Fibroblast of villous mesenchyme (primary cell): ENCODE measurements around the gene CTTNBP2. TPM values are rescaled to one million over a fixed set of nuclear protein-coding genes. Genes with fewer than 3 reads are reported as not detected.

Experiments
- DNase-seq: peaks from one replicate; pipeline ENCODE4 v3.0.0-alpha.2; 2010; ENCODE audit warnings: low read depth
- H3K4me3 ChIP-seq: 2 replicates; pipeline ENCODE4 v1.5.1; 2011; ENCODE audit warnings: low read depth, mild to moderate bottlenecking, low read length
- total RNA-seq: library from RNA; depleted of rRNA; stranded (reverse); fragments of >200 nt; gene quantifications from 2 replicates; pipeline ENCODE4 v1.2.3, GENCODE V29; 2012
- TF ChIP-seq, protein P1 (sequence below): IDR thresholded peaks from 2 replicates; pipeline ENCODE4 v1.5.1; 2012; ENCODE audit warnings: low read depth, mild to moderate bottlenecking, low read length; ENCODE audit not compliant: insufficient read depth

CTTNBP2 gene
- total RNA-seq, 1 donor = 1.3 TPM

DNA sequence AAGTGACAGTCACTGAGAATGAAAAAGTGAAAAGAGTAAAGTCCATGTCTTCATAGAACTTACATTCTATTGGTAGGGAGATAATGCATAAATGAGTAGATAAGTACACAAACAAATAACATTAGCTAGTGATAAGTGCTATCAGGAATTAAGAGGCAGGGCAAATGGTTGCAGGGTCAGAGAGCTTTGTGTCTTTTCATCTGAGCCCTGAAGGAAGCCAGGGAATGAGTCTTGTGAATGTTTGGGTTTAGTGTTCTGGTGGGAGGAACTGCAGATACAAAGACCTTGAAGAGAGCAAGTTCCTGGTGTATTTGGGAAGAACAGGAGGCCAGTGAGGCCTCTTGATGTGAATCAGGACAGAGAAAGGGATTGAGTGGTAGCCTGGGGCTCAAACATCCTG is 183.8 kb downstream of the CTTNBP2 start:
- TF ChIP-seq, protein P1, sequence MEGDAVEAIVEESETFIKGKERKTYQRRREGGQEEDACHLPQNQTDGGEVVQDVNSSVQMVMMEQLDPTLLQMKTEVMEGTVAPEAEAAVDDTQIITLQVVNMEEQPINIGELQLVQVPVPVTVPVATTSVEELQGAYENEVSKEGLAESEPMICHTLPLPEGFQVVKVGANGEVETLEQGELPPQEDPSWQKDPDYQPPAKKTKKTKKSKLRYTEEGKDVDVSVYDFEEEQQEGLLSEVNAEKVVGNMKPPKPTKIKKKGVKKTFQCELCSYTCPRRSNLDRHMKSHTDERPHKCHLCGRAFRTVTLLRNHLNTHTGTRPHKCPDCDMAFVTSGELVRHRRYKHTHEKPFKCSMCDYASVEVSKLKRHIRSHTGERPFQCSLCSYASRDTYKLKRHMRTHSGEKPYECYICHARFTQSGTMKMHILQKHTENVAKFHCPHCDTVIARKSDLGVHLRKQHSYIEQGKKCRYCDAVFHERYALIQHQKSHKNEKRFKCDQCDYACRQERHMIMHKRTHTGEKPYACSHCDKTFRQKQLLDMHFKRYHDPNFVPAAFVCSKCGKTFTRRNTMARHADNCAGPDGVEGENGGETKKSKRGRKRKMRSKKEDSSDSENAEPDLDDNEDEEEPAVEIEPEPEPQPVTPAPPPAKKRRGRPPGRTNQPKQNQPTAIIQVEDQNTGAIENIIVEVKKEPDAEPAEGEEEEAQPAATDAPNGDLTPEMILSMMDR = no peak
- DNase-seq = no peak
- no peak overlapping the region for H3K4me3 ChIP-seq

DNA sequence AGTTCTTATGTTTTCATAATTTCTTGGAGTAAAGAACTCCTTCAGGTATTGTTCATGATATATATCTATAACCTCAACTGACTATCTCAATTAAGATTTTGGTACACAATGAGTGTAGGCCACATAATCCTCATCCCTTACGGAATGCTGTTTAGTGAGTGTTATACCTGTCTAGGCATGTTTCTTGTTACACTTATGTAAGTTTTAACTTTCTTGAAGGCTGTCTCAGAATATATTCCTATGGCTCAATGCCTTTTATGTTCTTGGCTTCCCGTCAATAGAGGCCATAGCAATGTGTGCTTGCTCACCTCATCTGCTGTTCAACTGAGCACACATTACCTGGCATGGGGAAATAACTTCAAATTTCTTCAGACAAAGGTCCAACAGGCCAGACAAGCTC is 185.1 kb downstream of the CTTNBP2 start:
- TF ChIP-seq, protein P1 = no peak
- H3K4me3 ChIP-seq = no peak overlapping the region
- no peak for DNase-seq

DNA sequence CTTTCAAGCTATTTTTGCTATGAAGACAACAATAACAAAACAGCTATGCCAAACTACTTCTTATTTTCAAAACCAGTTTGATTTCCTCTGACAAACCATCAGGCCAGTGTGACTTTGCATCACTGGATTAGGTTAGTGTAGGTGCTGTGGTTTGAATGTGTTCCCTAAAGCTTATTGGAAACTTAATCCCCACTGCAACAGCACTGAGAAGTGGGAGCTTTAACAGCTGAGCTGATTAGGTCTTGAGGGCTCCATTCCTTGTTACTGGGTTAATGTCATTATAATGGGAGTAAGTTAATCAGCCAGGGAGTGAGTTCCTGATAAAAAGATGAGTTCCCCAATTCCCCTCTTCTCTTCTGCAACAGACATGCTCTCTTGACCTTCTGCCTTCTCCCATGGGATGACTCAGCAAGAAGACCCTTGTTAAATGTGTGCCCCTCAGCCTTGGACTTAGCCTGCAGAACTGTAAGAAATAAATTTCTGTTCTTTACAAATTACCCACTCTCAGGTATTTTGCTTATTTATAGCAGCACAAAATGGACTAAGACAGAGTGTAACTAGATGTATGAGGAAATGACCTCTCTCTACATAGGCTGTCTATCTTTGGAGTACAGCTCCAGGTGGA is 186.8 kb downstream of the CTTNBP2 start:
- TF ChIP-seq, protein P1 = no peak

DNA sequence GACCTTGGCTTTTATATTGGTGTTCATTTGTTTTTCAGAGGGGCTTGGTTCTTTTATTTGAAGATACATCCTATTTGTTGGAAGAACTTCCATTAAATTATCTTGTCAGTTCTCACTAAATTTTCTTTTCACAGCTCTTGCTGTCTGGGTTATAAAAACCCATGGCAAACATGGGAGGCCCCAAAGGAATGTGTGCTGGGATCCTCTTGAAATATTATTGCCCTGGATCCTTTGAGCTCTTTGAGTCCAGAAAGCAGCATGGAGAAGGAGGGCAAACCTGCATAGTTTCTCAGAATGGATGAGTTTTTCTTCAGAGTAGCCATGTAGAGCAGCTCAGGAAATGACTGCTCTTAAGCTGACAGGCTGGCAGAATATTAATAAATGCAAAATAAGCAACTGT is 187.4 kb downstream of the CTTNBP2 start:
- TF ChIP-seq, protein P1 = no peak
- DNase-seq = no peak
- H3K4me3 ChIP-seq = no peak overlapping the region

More for the DNA sequence above, 186.8 kb downstream of the CTTNBP2 start:
- H3K4me3 ChIP-seq = no peak overlapping the region
- no peak for DNase-seq

DNA sequence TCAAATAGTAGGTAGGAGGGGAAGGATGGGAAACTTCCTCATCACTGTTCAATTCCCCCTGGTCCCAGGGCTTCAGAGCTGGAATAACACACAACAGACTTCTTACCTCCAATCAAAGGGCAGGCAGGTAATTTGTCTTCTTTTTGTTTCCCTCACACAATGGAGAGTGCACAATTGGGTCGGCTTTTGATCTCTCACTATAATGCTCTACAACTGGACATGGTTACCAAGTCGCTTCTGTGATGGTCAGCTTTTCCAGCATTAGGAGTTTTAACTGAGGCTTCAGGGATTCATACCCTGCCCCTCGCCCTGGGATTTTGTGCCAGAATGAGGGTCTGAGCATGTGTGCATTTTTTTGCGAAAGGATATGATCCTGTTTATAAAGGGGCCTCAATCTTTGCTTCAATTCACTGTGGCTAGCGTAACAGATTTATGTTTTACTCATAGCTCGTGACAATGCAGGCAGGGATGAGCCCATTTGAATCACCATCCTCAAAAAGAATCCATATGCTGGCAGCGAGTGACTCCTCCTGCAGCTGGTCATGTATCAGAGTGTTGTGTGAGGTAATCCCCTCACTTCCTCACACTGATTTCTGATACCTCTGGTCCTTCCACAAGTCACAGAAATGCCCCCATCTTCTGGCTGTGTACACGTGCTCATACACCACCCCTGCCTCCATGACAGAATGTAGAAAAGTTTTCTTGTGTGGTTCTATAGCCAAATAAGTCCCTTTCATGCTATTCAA is 189.6 kb downstream of the CTTNBP2 start:
- no peak overlapping the region for H3K4me3 ChIP-seq
- DNase-seq = no peak
- TF ChIP-seq, protein P1 = no peak

DNA sequence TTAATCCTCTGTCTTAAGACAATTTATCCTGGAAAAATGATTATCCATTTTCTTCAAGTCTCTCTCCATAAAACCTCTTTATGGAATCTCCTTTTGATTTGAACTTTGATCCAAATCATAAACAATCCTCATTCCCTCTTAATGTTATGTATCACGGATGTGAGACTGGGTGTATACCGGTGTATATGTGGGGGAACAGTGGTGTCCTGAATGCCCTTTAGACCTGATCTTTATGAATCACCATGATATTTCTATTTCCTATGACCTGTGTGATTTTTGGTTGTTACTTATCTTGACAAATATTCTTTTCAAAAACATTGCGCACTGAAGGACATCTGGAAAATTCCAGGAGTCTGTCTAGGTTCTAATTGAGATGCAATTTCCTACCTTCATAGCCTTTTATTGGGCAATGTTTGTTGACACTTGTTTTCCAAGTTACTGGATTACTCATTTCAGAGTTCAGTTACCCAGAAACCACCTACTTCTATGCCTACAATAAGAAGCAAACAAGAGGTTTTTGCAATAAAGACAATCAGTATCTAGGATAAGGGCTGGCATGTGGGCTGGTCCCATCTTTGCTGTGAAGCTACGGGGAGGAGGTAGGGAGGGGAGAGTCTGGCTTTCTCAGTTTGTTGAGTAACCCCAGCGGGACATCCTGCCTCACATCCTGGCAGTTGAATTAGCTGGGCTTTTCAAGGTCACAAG is 190.4 kb downstream of the CTTNBP2 start:
- DNase-seq = peak; percentile 73
- TF ChIP-seq, protein P1 = no peak
- no peak overlapping the region for H3K4me3 ChIP-seq
